K562 (cell line): ENCODE measurements around the gene LRP1. TPM values are rescaled to one million over a fixed set of nuclear protein-coding genes. Genes with fewer than 3 reads are reported as not detected.
A peak's percentile ranks its signal among the peaks of the same experiment; 100 is the strongest.

Experiments
- CBFA2T3 ChIP-seq: fragments of 450-650 bp; IDR thresholded peaks from 2 replicates; pipeline ENCODE4 v1.6.1; 2017
- CC2D1A ChIP-seq: fragments of 450-650 bp; IDR thresholded peaks from 2 replicates; pipeline ENCODE4 v1.6.1; 2017; ENCODE audit warnings: mild to moderate bottlenecking
- CHAMP1 ChIP-seq: fragments of 450-650 bp; IDR thresholded peaks from 2 replicates; pipeline ENCODE4 v1.6.1; 2016; ENCODE audit warnings: mild to moderate bottlenecking
- DIDO1 ChIP-seq: fragments of 450-650 bp; IDR thresholded peaks from 2 replicates; pipeline ENCODE4 v1.6.1; 2016; ENCODE audit warnings: low read depth, missing biosample characterization, missing genetic modification characterization
- DLX4 ChIP-seq: fragments of 250-450 bp; sonication (Bioruptor Pico); IDR thresholded peaks from 2 replicates; pipeline ENCODE4 v1.6.1; 2021; ENCODE audit warnings: mild to moderate bottlenecking
- ELF1 ChIP-seq: fragments of 200-800 bp; sonication (Bioruptor generic); IDR thresholded peaks from 2 replicates; pipeline ENCODE4 v1.6.1; 2016; ENCODE audit warnings: missing genetic modification characterization, missing compliant biosample characterization
- FOS ChIP-seq: IDR thresholded peaks from 3 replicates; pipeline ENCODE4 v1.6.1; 2011; ENCODE audit not compliant: insufficient read length; ENCODE audit errors: extremely low read depth
- FUS ChIP-seq: fragments of 200-400 bp; formaldehyde crosslinking; optimal IDR thresholded peaks from 2 replicates; pipeline ENCODE3; 2017; ENCODE audit warnings: low read depth, low read length
- GTF2B ChIP-seq: IDR thresholded peaks from 2 replicates; pipeline ENCODE4 v1.6.1; 2011; ENCODE audit not compliant: insufficient read length; ENCODE audit errors: extremely low read depth
- ILK ChIP-seq: fragments of 450-650 bp; IDR thresholded peaks from 2 replicates; pipeline ENCODE4 v1.6.1; 2016; ENCODE audit warnings: missing genetic modification characterization, low read depth, mild to moderate bottlenecking, missing compliant biosample characterization, moderate library complexity, borderline replicate concordance
- MCM5 ChIP-seq: fragments of 450-650 bp; IDR thresholded peaks from 2 replicates; pipeline ENCODE4 v1.6.1; 2016; ENCODE audit warnings: low read depth
- NFIC ChIP-seq: fragments of 450-650 bp; IDR thresholded peaks from 2 replicates; pipeline ENCODE4 v1.6.1; 2017; ENCODE audit warnings: mild to moderate bottlenecking, inconsistent platforms
- POLR2AphosphoS5 ChIP-seq: IDR thresholded peaks from 2 replicates; pipeline ENCODE4 v1.6.1; 2011; ENCODE audit warnings: mild to moderate bottlenecking, low read depth, low read length, moderate library complexity; ENCODE audit not compliant: control insufficient read depth, insufficient read depth
- TAF15 ChIP-seq: fragments of 200-400 bp; formaldehyde crosslinking; IDR thresholded peaks from 2 replicates; pipeline ENCODE4 v1.6.1; 2017; ENCODE audit warnings: mild to moderate bottlenecking, low read depth, low read length, moderate library complexity
- ZEB2 ChIP-seq: fragments of 450-650 bp; IDR thresholded peaks from 2 replicates; pipeline ENCODE4 v1.6.1; 2016
- ZFP91 ChIP-seq: sonication (generic); formaldehyde crosslinking; IDR thresholded peaks from 2 replicates; pipeline ENCODE4 v1.8.0; 2022; ENCODE audit warnings: mild to moderate bottlenecking, missing genetic modification reagents
- polyA plus RNA-seq, 8 experiments: library from polyadenylated mRNA; depleted of rRNA in 4 of 8; stranded (reverse) in 5 of 8; unstranded in 3 of 8; fragments of >200 nt; fragmentation: Nextera tagmentation in 2 of 8; fragmentation: Illumina TruSeq in 1 of 8; extraction: Ambion mirVana in 2 of 8; extraction: Trizol in 1 of 8; gene quantifications; 2 replicates each; pipeline versions ENCODE4 v1.2.1 to v1.2.3, GENCODE V29; 2011 to 2014; ENCODE audit warnings: inconsistent platforms in 1 of 8, missing spikeins in 1 of 8
- total RNA-seq, 7 experiments: library from RNA; depleted of rRNA in 6 of 7; stranded (reverse); fragments of >200 nt in 6 of 7; fragmentation: Illumina TruSeq in 2 of 7; extraction: Trizol in 2 of 7; gene quantifications; 2 replicates each; pipeline versions ENCODE4 v1.2.1 to v1.2.3, GENCODE V29; 2011 to 2021; ENCODE audit warnings: low replicate concordance in 1 of 7
- TF ChIP-seq, protein P1 (sequence below): fragments of 450-650 bp; formaldehyde crosslinking; IDR thresholded peaks from 2 replicates; pipeline ENCODE4 v1.4.0; 2020; ENCODE audit warnings: mild to moderate bottlenecking, moderate library complexity
- TF ChIP-seq, protein P2 (sequence below): fragments of 250-450 bp; sonication (Bioruptor Pico); IDR thresholded peaks from 2 replicates; pipeline ENCODE4 v1.9.0; 2021; ENCODE audit warnings: mild to moderate bottlenecking
- TF ChIP-seq, protein P3 (sequence below): fragments of 450-650 bp; IDR thresholded peaks from 2 replicates; pipeline ENCODE4 v1.6.1; 2014; ENCODE audit warnings: low read depth, mild to moderate bottlenecking, moderate library complexity, borderline replicate concordance

The LRP1 gene
- total and polyA plus RNA-seq, 9 of the 15 experiments (the other 6 are each of a cell fraction or from before 2014, with no cell fraction given): 0.04 to 0.64 (median 0.19) TPM; not detected in 2

- TF ChIP-seq ILK (tag): no peak
- no peak for TF ChIP-seq GTF2B
- no peak for TF ChIP-seq CC2D1A
- TF ChIP-seq ZEB2: no peak
- TF ChIP-seq, protein P1, sequence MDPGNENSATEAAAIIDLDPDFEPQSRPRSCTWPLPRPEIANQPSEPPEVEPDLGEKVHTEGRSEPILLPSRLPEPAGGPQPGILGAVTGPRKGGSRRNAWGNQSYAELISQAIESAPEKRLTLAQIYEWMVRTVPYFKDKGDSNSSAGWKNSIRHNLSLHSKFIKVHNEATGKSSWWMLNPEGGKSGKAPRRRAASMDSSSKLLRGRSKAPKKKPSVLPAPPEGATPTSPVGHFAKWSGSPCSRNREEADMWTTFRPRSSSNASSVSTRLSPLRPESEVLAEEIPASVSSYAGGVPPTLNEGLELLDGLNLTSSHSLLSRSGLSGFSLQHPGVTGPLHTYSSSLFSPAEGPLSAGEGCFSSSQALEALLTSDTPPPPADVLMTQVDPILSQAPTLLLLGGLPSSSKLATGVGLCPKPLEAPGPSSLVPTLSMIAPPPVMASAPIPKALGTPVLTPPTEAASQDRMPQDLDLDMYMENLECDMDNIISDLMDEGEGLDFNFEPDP: no peak
- TF ChIP-seq MCM5: no peak
- no peak for TF ChIP-seq CHAMP1
- TF ChIP-seq, protein P2, sequence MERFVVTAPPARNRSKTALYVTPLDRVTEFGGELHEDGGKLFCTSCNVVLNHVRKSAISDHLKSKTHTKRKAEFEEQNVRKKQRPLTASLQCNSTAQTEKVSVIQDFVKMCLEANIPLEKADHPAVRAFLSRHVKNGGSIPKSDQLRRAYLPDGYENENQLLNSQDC: no peak
- TF ChIP-seq, protein P3, sequence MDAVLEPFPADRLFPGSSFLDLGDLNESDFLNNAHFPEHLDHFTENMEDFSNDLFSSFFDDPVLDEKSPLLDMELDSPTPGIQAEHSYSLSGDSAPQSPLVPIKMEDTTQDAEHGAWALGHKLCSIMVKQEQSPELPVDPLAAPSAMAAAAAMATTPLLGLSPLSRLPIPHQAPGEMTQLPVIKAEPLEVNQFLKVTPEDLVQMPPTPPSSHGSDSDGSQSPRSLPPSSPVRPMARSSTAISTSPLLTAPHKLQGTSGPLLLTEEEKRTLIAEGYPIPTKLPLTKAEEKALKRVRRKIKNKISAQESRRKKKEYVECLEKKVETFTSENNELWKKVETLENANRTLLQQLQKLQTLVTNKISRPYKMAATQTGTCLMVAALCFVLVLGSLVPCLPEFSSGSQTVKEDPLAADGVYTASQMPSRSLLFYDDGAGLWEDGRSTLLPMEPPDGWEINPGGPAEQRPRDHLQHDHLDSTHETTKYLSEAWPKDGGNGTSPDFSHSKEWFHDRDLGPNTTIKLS: no peak
- no peak for TF ChIP-seq DIDO1 (tag)
- TF ChIP-seq DLX4 (CRISPR knock-in tag): no peak
- TF ChIP-seq TAF15: no peak
- no peak for TF ChIP-seq FOS
- TF ChIP-seq FUS: no peak
- TF ChIP-seq ELF1: peak; percentile 47; the same call in 1 of the 2 replicates
- TF ChIP-seq CBFA2T3: peak; percentile 77
- TF ChIP-seq NFIC: 0 out of 2 replicates have a peak, but pooled peaks have one; percentile 15
- TF ChIP-seq POLR2AphosphoS5: 0 out of 2 replicates have a peak, but pooled peaks have one; percentile 34
- no peak for TF ChIP-seq ZFP91 (CRISPR knock-in tag)
Measured at GRCh38 chr12:57248934-57249742, 120.9 kb downstream of the LRP1 start (continued).
